ENCODE data around the gene MS4A10.

DNA sequence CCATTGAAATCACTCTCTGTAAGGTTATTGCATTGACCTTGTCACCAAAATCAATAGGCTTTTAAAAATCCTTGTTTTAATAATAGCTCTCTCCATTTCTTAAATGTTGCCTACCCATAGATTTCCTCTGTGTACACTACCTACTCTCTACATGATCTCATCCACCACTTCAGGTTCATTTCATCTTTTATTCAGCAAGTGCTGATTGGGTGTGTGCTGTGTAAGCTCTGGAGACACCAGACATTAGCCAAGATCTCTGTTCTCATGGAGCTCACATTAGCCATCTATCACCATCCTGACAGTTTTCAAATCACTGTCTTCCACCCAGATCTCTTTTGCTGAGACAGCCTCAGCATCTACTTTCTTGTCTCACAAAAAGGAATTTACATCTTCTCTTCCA is 4.4 kb upstream of the MS4A10 start:
- TF ChIP-seq CTCF (IDR thresholded peaks at IDR 0.05; ENCODE audit: borderline replicate concordance, extremely low read depth, low read length, poor library complexity, severe bottlenecking) (no peak), EZH2 (IDR thresholded peaks at IDR 0.05; ENCODE audit: borderline replicate concordance, low read depth, low read length, severe bottlenecking) (no peak)

Data from DND-41 (cell line).